Stimulated activated CD8-positive, alpha-beta memory T cell treated with anti-CD3 and anti-CD28 coated beads, Interleukin-12 subunit alpha, Interleukin-12 subunit beta, amount 100 ng/mL, for 24 hours (primary cell): ENCODE data around the gene CLIP1.
A peak's percentile ranks its signal among the peaks of the same experiment; 100 is the strongest.
"Not testable (repeated sequence)": the region's sequence is repeated elsewhere in the genome, so short reads cannot be mapped to it uniquely, and the experiment has no call there.

Experiments
- DNase-seq: peaks from one replicate; pipeline ENCODE4 v3.0.0-alpha.2; 2020; ENCODE audit errors: extremely low read depth

Gene CLIP1

GRCh38 chr12:122421821-122422729 is at the start of gene CLIP1:
CLIP1 (minus strand) TSS chr12:122422669; CDS start chr12:122380452, 42,217 bp downstream.
- peak; percentile 23 for DNase-seq

DNA sequence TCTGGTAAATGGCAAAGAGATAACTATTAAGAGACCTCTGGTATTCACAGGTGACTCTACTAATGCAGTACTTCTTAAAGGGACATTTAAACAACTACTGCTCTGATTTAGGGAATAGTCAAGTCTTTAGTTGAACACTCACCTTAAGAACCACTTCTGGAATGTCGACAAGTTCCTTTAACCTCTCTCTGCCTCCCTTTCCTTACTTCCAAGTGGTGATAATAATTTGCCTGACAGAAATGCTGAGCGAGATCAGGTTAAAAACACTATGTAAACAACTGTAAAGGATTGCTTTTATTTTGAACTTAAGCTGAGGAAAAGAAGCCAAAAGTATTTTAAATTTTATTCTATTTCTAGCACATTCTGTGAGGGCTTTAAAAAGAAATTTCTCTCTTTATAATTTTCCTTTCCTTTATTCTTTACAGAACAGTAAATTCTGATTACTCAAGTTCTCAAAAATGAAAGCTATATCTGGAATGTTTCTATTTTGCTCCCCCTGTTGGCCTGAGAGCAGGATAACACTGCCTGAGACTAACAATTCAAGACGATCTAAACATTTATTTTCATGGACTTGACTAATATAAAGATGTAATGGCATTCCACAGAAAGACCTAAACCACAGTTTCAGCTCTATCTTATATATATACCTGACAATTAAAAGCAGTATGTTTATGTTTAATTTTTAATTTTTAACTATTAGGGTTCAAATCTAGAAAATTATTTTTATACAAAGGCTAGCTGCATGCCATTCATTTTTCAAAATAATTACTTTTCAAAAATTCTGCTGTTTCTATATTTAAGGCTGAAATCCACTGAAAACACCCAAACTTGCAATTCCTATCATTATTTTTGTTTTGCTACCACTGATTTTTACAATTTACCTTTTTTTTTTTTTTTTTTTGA is 49.1 kb upstream of the CLIP1 start:
- DNase-seq, result no peak

DNA sequence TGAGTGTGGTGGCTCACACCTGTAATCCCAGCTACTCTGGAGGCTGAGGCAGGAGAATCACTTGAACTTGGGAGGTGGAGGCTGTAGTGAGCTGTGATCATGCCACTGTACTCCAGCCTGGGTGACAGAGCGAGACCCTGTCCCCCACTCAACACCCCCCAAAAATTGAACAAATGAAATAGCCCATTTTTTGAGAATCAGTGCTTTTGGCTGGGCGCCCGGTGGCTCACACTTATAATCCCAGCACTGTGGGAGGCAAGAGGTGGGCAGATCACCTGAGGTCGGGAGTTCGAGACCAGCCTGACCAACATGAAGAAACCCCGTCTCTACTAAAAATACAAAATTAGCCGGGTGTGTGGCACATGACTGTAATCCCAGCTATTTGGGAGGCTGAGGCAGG is 48.1 kb upstream of the CLIP1 start:
- DNase-seq, result not testable (repeated sequence)

GRCh38 chr12:122469856-122470255 is 47.4 kb upstream of the CLIP1 start:
- not testable (repeated sequence) for DNase-seq

DNA sequence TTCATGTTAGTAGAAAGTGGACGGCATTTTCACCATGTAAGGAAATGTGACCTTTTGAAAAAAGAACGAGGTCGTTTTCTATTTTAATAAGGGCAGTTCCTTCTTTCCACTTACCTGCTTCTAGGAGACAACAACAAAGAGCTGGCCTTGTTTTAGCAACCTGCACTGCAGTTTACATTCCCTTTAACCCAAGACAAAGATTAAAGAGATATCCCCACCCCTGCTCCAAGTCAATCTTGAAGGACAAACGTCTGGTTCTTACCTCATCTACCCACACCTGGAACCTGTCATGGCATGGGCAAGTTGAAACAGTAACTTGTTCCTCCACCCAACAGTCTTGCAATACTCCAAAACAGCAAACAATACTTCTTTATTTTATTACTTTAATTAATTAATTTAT is 45.5 kb upstream of the CLIP1 start:
- no peak for DNase-seq

GRCh38 chr12:122464317-122465042 is 42.0 kb upstream of the CLIP1 start:
- DNase-seq, result not testable (repeated sequence)

- DNase-seq, result no peak
These were observed 38.2 kb upstream of the CLIP1 start for GRCh38 chr12:122460641-122461040.

DNA sequence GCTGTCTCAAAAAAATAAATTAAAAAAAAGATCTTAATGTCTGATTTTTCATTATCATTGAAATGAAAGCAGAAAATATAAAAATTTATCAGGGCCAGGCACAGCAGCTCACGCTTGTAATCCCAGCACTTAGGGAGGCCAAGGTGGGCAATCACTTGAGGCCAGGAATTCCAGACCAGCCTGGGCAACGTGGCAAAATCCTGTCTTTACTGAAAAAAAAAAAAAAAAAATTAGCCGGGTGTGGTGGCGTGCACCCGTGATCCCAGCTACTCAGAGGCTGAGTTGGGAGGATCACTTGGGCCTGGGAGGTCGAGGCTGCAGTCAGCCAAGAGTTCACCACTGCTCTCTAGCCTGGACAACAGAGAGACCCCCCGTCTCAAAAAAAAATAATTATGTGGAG is 37.6 kb upstream of the CLIP1 start:
- DNase-seq, result no peak

GRCh38 chr12:122459211-122459610 is 36.7 kb upstream of the CLIP1 start:
- DNase-seq, result no peak

GRCh38 chr12:122458105-122459035 is 35.9 kb upstream of the CLIP1 start:
- no peak for DNase-seq

GRCh38 chr12:122457627-122458026 is 35.2 kb upstream of the CLIP1 start:
- no peak for DNase-seq

GRCh38 chr12:122454739-122455138 is 32.3 kb upstream of the CLIP1 start:
- DNase-seq, result no peak

GRCh38 chr12:122454250-122454721 is 31.8 kb upstream of the CLIP1 start:
- DNase-seq, result no peak

GRCh38 chr12:122452701-122453285 is 30.3 kb upstream of the CLIP1 start:
- no peak for DNase-seq

DNA sequence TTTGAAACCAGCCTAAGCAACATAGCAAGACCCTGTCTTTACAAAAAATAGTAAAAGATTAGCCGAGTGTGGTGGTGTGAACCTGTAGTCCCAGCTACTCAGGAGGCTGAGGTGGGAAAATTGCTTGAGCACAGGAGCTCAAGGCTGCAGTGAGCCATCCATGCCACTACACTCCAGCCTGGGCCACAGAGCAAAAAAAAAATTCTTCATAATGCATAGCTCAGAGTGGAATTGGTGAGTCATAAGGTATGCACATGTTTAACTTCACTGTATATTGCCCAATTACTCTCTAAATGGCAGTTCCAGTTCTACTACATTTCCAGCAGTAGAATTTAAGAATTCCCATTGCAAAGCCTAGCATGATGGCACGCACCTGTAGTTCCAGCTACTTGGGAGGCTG is 26.8 kb upstream of the CLIP1 start:
- no peak for DNase-seq

DNA sequence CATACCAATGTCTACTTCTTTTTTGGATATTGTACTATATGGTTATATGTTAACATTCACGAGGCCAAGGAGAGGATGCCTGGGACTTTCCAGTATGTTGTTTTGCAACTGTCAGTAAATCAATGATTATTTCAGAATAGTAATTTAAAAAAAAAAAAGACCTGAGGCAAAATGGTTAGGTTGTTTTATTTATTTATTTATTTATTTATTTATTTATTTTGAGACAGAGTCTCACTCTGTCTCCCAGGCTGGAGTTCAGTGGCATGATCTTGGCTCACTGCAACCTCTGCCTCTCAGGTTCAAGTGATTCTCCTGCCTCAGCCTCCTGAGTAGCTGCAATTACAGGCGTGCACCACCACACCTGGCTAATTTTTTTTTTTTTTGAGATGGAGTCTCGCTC is 25.4 kb upstream of the CLIP1 start:
- not testable (repeated sequence) for DNase-seq

DNA sequence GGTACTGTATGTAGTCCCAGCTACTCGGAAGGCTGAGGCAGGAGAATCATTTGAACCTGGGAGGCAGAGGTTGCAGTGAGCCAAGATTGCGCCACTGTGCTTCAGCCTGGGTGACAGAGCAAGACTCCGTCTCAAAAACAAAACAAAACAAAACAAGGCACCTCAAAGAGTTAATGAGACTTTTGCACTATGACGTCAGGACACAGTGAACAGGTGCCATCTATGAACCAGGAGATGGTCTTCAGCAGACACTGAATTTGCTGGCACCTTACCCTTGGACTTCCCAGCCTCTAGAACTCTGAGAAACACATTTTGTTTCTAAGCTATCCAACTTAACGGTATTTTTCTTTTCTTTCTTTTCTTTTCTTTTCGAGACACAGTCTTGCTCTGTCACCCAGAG is 23.9 kb upstream of the CLIP1 start:
- DNase-seq, result not testable (repeated sequence)

DNA sequence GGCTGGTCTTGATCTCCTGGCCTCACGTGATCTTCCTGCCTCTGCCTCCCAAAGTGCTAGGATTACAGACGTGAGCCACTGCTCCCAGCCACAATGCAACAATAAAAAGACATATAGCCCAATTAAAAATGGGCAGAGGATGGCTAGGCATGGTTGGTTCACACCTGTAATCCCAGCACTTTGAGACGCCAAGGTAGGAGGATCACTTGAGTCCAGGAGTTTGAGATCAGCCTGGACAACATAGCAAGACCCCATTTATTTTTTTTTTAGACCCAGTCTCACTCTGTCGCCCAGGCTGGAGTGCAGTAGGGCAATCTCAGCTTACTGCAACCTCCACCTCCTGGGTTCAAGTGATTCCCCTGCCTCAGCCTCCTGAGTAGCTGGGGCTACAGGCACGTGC is 21.6 kb upstream of the CLIP1 start:
- not testable (repeated sequence) for DNase-seq

- not testable (repeated sequence) for DNase-seq
These were observed 16.4 kb upstream of the CLIP1 start for GRCh38 chr12:122438822-122439221.

- DNase-seq, result no peak
These were observed 15.2 kb upstream of the CLIP1 start for GRCh38 chr12:122437656-122438121.
